HEK293T (cell line): ENCODE measurements around the gene KIF26B.

Experiments used
- CTCF ChIA-PET: fragments of 350-600 bp; formaldehyde crosslinking; extraction: SDS; loops from one replicate; lab custom pipeline; 2021; ENCODE audit warnings: antibody characterized with exemption, inconsistent platforms; lab: Yijun Ruan, JAX
- POLR2A ChIA-PET: fragments of 350-600 bp; formaldehyde crosslinking; extraction: SDS; loops from one replicate; lab custom pipeline; 2020; ENCODE audit warnings: antibody characterized with exemption, inconsistent platforms; lab: Yijun Ruan, JAX
- DNase-seq: peaks from one replicate; pipeline ENCODE4 v3.0.0; 2012; ENCODE audit warnings: mixed read lengths; ENCODE audit errors: extremely low spot score
- ARNT ChIP-seq: fragments of 450-650 bp; IDR thresholded peaks from 2 replicates; pipeline ENCODE4 v1.6.1; 2017; ENCODE audit warnings: mild to moderate bottlenecking
- BHLHE40 ChIP-seq: fragments of 450-650 bp; IDR thresholded peaks from 2 replicates; pipeline ENCODE4 v1.6.1; 2016; ENCODE audit warnings: mild to moderate bottlenecking, moderate library complexity, borderline replicate concordance
- CTBP1 ChIP-seq: fragments of 450-650 bp; IDR thresholded peaks from 2 replicates; pipeline ENCODE4 v1.6.1; 2016; ENCODE audit warnings: borderline replicate concordance
- ELF4 ChIP-seq: fragments of 450-650 bp; IDR thresholded peaks from 2 replicates; pipeline ENCODE4 v1.6.1; 2017; ENCODE audit warnings: antibody characterized with exemption
- FOXA1 ChIP-seq: fragments of 450-650 bp; IDR thresholded peaks from 2 replicates; pipeline ENCODE4 v1.6.1; 2016; ENCODE audit warnings: mild to moderate bottlenecking
- FOXK2 ChIP-seq: fragments of 450-650 bp; IDR thresholded peaks from 2 replicates; pipeline ENCODE4 v1.6.1; 2016; ENCODE audit warnings: mild to moderate bottlenecking
- FOXM1 ChIP-seq: fragments of 450-650 bp; IDR thresholded peaks from 2 replicates; pipeline ENCODE4 v1.6.1; 2017; ENCODE audit warnings: mild to moderate bottlenecking, borderline replicate concordance
- HDGF ChIP-seq: fragments of 450-650 bp; IDR thresholded peaks from 2 replicates; pipeline ENCODE4 v1.6.1; 2017; ENCODE audit warnings: antibody characterized with exemption, borderline replicate concordance
- L3MBTL2 ChIP-seq: fragments of 450-650 bp; conservative IDR thresholded peaks from 2 replicates; pipeline ENCODE4 v1.6.1; 2016; ENCODE audit warnings: mild to moderate bottlenecking
- LEF1 ChIP-seq: fragments of 450-650 bp; IDR thresholded peaks from 2 replicates; pipeline ENCODE4 v1.6.1; 2017; ENCODE audit warnings: mild to moderate bottlenecking, borderline replicate concordance
- NFRKB ChIP-seq: fragments of 450-650 bp; IDR thresholded peaks from 2 replicates; pipeline ENCODE4 v1.6.1; 2016; ENCODE audit warnings: mild to moderate bottlenecking, moderate library complexity
- PKNOX1 ChIP-seq: fragments of 450-650 bp; IDR thresholded peaks from 2 replicates; pipeline ENCODE4 v1.6.1; 2016
- SP1 ChIP-seq: fragments of 450-650 bp; IDR thresholded peaks from 2 replicates; pipeline ENCODE4 v1.6.1; 2017
- SUZ12 ChIP-seq: fragments of 450-650 bp; IDR thresholded peaks from 2 replicates; pipeline ENCODE4 v1.6.1; 2016; ENCODE audit warnings: mild to moderate bottlenecking
- TARDBP ChIP-seq: fragments of 450-650 bp; IDR thresholded peaks from 2 replicates; pipeline ENCODE4 v1.6.1; 2016
- ZNF384 ChIP-seq: fragments of 450-650 bp; IDR thresholded peaks from 2 replicates; pipeline ENCODE4 v1.6.1; 2016

KIF26B gene

DNA sequence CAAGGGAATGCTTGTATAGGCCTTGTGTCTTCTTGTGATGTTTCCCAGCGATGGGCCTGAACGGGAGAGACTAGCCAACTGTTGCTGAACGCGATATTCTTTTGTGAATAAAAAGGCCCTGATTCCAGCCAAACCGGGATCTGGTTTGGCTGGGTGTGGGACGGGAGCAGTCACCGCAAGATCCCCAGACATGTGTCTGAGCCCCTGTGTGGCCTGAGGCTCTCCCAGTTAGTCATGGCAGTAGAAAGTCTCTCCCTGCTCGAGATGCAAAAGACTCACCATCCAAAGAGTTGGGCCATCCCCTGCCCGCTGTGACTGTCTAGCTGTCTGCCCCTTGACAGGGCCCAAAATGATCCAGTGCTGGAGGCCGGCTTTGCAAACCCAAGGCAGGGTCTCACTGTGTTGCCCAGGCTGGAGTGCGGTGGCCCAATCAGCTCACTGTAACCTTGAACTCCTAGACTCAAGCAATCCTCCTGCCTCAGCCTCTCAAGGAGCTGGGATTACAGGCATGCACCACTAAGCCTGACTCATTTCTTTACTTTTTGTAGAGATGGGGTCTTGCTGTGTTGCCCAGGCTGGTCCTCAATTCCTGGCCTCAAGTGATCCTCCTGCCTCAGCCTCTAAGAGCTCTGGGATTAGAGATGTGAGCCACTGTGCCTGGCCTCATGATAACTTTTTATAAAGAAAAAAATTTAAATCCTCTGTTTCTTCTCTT lies 56.4 kb downstream of the KIF26B start:
- ChIA-PET POLR2A (no interaction called here), CTCF (no interaction called here)
- no peak for DNase-seq
- TF ChIP-seq ZNF384 (no peak), BHLHE40 (no peak), SUZ12 (no peak), HDGF (no peak), TARDBP (no peak), SP1 (no peak), FOXM1 (no peak)

DNA sequence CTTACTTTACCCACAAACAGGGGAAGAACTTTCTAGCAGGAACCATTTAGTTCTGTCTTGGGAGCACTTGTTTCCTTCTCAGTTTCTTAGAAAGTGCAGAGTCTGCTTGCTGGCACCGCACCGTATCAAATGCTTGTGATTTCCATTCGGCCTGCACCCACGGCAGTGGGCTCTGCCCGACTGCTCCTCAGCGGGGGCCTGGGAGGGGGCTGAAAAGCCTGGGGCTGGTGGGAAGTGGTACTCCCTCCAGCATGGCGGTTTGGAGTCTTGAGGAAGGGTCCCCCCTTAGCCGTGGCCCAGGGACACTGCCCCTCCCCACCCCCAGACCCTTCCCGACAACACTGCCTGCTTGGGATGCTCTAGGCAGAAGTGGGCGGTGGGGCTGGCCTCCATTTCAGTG lies 57.0 kb downstream of the KIF26B start:
- POLR2A ChIA-PET, result no interaction called here
- no peak for DNase-seq
- TF ChIP-seq FOXA1 (no peak), TARDBP (no peak), PKNOX1 (no peak), NFRKB (no peak), FOXM1 (no peak)
- CTCF ChIA-PET, result no interaction called here

- ChIA-PET POLR2A (no interaction called here), CTCF (no interaction called here)
- TF ChIP-seq FOXK2 (no peak), HDGF (no peak), SP1 (no peak)
- DNase-seq, result no peak
These were observed 57.5 kb downstream of the KIF26B start for GRCh38 chr1:245212221-245212710.

- TF ChIP-seq TARDBP (no peak), FOXK2 (no peak), ELF4 (no peak), FOXA1 (no peak), L3MBTL2 (no peak), BHLHE40 (no peak), NFRKB (no peak), ARNT (no peak), SP1 (no peak), FOXM1 (no peak), ZNF384 (no peak), HDGF (no peak), SUZ12 (no peak), CTBP1 (no peak)
- POLR2A ChIA-PET, result no interaction called here
- CTCF ChIA-PET, result no interaction called here
- no peak for DNase-seq
These were observed 58.5 kb downstream of the KIF26B start for GRCh38 chr1:245213066-245213831.

DNA sequence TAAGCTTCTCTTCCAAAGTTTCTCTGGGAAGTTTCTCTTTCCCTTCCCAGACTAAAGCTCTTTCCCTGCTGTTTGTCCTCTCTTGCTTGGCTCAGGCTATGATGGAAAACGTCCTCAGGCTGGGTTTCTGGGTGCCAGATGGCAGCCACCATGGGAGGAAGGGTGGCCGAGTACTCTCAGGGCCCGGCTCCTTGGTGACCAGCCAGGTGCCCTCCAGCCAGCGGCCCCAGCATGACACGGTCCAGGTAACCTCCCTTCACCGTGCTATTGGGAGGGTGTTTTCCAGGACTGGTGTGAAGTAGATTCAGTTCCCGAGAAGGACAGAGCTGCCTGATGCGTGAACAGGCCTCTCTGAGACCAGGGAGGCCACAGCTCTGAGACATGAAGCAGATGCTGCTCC lies 60.3 kb downstream of the KIF26B start:
- TF ChIP-seq NFRKB (no peak), LEF1 (no peak), TARDBP (no peak), ARNT (no peak), FOXM1 (no peak)
- ChIA-PET POLR2A (no interaction called here), CTCF (no interaction called here)
- no peak for DNase-seq

DNA sequence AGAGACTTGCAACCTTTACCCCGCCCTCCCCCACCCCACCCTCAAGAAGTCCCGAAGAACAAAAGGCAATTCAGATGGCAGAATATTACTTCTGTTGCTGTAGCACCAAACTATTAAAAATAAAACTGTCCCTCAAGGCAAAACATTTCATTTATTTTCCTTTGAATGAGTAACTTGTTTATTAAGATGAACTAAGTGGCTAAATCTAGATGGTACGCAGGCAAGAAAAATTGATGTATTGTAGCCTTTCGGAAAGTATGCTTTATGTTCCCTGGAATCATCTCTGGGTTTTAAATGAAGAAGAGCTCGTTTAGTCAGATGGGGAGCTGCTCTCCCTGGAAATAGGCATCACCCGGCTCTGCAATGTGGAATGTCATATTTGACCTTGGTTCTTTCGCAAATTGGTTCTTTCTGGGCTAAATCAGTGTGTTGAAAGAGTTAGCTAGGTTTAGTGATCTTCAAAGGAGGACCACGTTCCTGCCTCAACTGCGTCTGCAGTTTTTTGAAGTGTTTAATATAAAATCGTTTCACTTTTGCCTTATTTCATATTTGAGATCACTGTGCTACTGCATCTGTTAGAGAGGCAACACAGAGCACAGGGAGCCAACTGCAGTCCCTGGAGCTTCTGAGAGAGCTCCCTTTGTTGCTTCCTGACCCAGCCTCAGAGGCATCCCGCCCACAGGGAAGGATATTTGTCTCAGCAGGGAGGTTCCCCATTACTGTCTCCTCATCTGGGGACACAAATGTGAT lies 61.8 kb downstream of the KIF26B start:
- ChIA-PET CTCF (no interaction called here), POLR2A (no interaction called here)
- TF ChIP-seq PKNOX1 (no peak), SP1 (no peak), ARNT (no peak), HDGF (no peak), FOXA1 (no peak), FOXK2 (no peak), BHLHE40 (no peak), ZNF384 (no peak), FOXM1 (no peak), CTBP1 (no peak), LEF1 (no peak), SUZ12 (no peak), L3MBTL2 (no peak), TARDBP (no peak), NFRKB (no peak), ELF4 (no peak)
- no peak for DNase-seq
